Activated T-helper 17 cell treated with anti-CD3 and anti-CD28 coated beads, Interleukin-2, amount 50 U/mL, for 72 hours (primary cell): ENCODE results near the gene MAP2. TPM values are rescaled to one million over a fixed set of nuclear protein-coding genes. Genes with fewer than 3 reads are reported as not detected.

Experiments
- ATAC-seq: fragments of 150-1000 bp; cut with Tn5 transposase; replicated peaks from 2 replicates; pipeline ENCODE4 v1.10.0; 2021; ENCODE audit warnings: mild to moderate bottlenecking, moderate library complexity
- H3K27ac Mint-ChIP-seq: one replicate; pipeline ENCODE4 v1.8.0; 2022; ENCODE audit warnings: mixed read lengths
- H3K27me3 Mint-ChIP-seq: one replicate; pipeline ENCODE4 v1.8.0; 2022; ENCODE audit warnings: mixed read lengths
- H3K36me3 Mint-ChIP-seq: one replicate; pipeline ENCODE4 v1.8.0; 2022; ENCODE audit warnings: low read depth, mild to moderate bottlenecking, mixed read lengths
- H3K4me1 Mint-ChIP-seq: one replicate; pipeline ENCODE4 v1.8.0; 2022; ENCODE audit warnings: mixed read lengths
- H3K4me3 Mint-ChIP-seq: one replicate; pipeline ENCODE4 v1.8.0; 2022; ENCODE audit warnings: mild to moderate bottlenecking, mixed read lengths
- H3K9me3 Mint-ChIP-seq: one replicate; pipeline ENCODE4 v1.8.0; 2022; ENCODE audit warnings: mixed read lengths
- total RNA-seq, 2 donors: library from RNA; stranded (reverse); gene quantifications; one replicate each; pipeline ENCODE4 v1.2.3, GENCODE V29; 2022

Gene MAP2
- total RNA-seq, 2 donors from 2014 or later: 0.24 to 0.26 TPM

DNA sequence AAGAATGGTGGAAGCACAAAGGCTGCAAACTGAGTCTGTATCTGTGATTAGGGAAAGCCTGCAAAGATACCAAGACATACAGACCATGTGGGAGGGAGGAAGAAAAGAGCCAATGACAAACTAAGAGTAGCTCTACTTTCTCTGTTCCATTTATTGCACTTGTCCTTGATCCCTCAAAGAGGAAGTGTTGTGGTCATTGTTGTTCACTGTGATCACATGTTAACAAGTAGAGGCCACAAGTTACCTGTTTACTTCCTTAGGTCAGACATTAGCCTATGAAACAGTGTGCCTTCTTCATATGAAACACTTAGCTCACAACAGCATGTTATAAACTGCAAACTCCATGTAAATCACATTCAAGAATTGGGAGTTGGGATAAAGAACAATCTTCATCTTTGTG lies 32.6 kb downstream of the MAP2 start:
- Mint-ChIP-seq H3K36me3 (no peaks in the 10 kb centered on the region), H3K27ac (no peak overlapping the region), H3K9me3 (no peaks in the 10 kb centered on the region), H3K27me3 (no peaks in the 10 kb centered on the region), H3K4me3 (no peak overlapping the region), H3K4me1 (no peaks in the 10 kb centered on the region)
- ATAC-seq: no peak

DNA sequence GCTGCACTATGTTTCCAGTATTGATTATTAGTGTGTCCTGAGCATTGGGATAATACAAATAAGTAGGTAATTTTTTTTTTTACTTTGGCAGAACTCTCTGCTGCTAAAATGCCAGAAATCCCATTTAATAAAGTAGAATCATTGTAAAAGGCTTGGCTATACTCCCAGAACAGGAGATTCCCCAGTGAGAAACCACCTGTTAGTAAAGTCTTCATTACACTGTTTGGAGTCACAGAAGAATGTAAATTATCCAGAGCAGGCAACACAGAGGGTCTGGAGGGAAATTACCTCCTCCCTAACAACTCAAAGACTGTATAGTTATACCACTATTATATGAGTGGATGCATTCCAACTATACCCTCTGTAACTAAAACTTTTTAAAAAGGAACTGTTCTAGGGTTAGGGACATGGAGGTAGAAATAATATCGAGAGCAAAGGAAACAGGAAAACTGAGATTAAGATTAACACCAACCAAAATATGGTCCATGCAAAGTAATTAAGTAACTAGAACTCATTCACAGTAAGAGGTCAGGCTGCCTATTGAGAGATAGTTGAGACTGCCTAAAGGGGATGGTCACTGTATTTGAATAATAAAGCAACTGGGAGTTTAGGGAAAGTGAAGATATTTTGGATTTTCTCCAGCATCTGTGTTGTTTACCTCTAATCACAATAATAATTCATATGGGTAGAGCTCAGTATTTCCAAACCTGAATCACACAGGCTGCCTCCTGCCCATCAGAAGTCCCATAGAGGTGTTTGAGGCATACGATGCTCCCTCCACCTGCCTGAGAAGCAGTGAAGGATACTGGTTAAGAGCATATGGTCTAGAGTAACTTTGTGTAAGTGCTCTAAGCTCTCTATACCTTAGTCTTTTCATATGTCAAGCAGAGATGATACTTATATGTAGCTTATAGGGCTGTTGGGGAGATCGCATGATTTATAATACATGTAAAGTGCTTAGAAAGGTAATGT lies 34.4 kb downstream of the MAP2 start:
- H3K4me1 Mint-ChIP-seq: no peaks in the 10 kb centered on the region
- H3K27ac Mint-ChIP-seq: no peak overlapping the region
- H3K36me3 Mint-ChIP-seq: no peaks in the 10 kb centered on the region
- no peaks in the 10 kb centered on the region for H3K9me3 Mint-ChIP-seq
- ATAC-seq: no peak
- no peak overlapping the region for H3K4me3 Mint-ChIP-seq
- no peaks in the 10 kb centered on the region for H3K27me3 Mint-ChIP-seq

DNA sequence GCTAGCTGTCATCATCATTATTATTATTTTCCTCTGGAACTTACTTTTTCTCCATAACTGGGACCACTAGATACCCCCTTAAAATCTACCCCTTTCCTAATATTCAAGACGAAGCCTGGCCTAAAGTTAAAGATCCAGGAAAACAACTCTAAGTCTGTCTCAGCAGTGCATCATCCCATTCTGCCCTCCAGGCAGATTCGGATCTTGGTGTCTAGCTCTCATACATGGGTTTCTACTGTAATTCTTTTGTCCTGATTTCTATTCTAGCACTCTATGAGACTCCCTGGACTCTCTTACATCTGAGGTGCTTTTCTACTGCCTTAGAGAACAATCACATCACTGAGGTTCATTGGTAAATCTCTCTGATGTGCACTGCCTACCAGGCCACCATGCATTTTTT lies 35.5 kb downstream of the MAP2 start:
- Mint-ChIP-seq H3K9me3 (no peaks in the 10 kb centered on the region), H3K27ac (no peak overlapping the region), H3K4me3 (no peak overlapping the region)

GRCh38 chr2:209460151-209460761 lies 36.4 kb downstream of the MAP2 start:
- no peak for ATAC-seq
- no peak overlapping the region for H3K27ac Mint-ChIP-seq
- no peaks in the 10 kb centered on the region for H3K9me3 Mint-ChIP-seq
- no peaks in the 10 kb centered on the region for H3K4me1 Mint-ChIP-seq
- no peak overlapping the region for H3K4me3 Mint-ChIP-seq
- no peaks in the 10 kb centered on the region for H3K36me3 Mint-ChIP-seq
- no peaks in the 10 kb centered on the region for H3K27me3 Mint-ChIP-seq

More for the DNA sequence above, 35.5 kb downstream of the MAP2 start:
- Mint-ChIP-seq H3K4me1 (no peaks in the 10 kb centered on the region), H3K27me3 (no peaks in the 10 kb centered on the region), H3K36me3 (no peaks in the 10 kb centered on the region)
- no peak for ATAC-seq

DNA sequence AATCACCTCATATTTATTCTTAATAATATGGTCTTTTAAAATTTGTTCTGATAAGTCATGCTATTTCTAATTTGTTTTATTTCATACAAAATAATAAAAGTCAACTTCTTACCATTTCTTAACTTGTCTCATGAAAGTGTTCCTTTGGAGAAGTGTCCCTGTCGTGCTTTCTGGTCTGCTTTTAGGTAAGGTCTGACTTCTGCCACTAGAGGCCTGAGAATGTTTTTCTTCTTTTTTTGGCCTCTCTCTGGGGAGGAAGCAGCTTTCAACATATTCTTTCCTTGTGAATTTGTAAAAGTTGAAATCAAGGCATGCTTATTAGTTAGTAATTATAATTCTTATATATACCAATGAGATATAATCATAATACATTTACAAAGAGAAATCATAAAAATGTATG lies 39.4 kb downstream of the MAP2 start:
- ATAC-seq: no peak
- no peak overlapping the region for H3K4me3 Mint-ChIP-seq
- H3K9me3 Mint-ChIP-seq: peaks cover 6% of the 10 kb centered on the region
- no peaks in the 10 kb centered on the region for H3K27me3 Mint-ChIP-seq
- H3K27ac Mint-ChIP-seq: no peak overlapping the region
- no peaks in the 10 kb centered on the region for H3K36me3 Mint-ChIP-seq
- H3K4me1 Mint-ChIP-seq: no peaks in the 10 kb centered on the region

DNA sequence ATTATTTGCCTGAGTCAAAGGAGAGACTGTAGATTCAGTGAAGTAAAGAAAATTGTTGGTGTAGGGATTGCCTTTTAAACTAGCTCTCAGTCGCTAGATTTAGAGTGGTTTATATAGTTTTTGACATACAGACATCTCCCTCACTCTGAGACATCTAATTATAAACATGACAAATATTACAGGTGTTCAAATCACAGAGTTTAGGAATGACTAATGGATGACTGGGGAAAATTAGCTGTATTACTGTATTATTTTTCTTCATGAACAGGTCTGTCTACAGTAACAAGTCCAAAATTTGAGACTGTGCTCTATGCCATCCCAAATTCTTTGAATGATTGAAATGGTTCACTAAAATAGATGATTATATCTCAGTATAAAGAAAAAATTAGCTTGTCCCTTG lies 40.0 kb downstream of the MAP2 start:
- H3K27ac Mint-ChIP-seq: no peak overlapping the region
- no peaks in the 10 kb centered on the region for H3K36me3 Mint-ChIP-seq
- ATAC-seq: no peak
- H3K27me3 Mint-ChIP-seq: no peaks in the 10 kb centered on the region
- H3K4me1 Mint-ChIP-seq: no peaks in the 10 kb centered on the region
- H3K4me3 Mint-ChIP-seq: no peak overlapping the region
- H3K9me3 Mint-ChIP-seq: peaks cover 6% of the 10 kb centered on the region

GRCh38 chr2:209468846-209469245 lies 45.0 kb downstream of the MAP2 start:
- ATAC-seq: no peak
- Mint-ChIP-seq H3K4me3 (no peak overlapping the region), H3K4me1 (no peaks in the 10 kb centered on the region), H3K9me3 (peaks cover 6% of the 10 kb centered on the region), H3K27ac (no peak overlapping the region), H3K27me3 (no peaks in the 10 kb centered on the region), H3K36me3 (no peaks in the 10 kb centered on the region)

DNA sequence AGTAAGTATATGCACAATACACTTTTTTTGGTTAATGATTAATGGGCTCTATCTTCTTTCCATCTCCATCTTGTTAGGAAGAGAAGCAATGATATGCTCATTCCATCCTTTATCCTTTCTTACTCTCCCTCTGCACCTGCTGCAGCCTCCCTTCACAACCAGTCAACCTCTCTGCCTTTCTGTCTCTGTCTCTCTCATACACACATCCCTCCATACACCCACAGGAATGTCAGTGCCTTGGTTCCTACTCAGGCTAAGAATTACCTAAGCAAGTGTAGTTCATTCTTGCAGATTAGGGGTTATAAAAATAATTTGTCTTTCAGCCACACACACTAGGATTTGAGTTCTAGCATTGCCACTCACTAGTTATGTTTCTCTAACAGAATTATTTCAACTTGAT lies 45.6 kb downstream of the MAP2 start:
- Mint-ChIP-seq H3K4me3 (no peak overlapping the region), H3K9me3 (peaks cover 6% of the 10 kb centered on the region), H3K36me3 (no peaks in the 10 kb centered on the region), H3K27me3 (no peaks in the 10 kb centered on the region), H3K27ac (no peak overlapping the region), H3K4me1 (no peaks in the 10 kb centered on the region)
- no peak for ATAC-seq

DNA sequence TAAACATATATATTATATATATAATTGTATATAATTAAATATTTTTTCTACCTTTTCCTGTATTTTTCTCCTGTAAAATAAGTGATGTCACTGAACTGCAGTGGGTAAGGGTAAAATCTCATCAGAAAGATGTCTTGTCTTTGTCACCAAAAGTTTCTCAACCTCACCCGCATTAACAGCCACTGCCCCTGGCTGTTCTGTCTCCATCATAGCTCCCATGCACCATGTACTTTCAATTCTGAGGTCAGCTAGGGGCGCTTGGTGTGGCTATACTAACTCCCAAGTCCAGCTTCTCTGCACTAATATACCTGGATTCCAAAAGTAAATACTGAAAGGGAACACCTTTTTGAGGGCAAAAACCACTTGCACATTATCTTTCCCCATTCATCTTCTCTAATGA lies 46.6 kb downstream of the MAP2 start:
- no peak overlapping the region for H3K4me3 Mint-ChIP-seq
- H3K27ac Mint-ChIP-seq: no peak overlapping the region
- peaks cover 6% of the 10 kb centered on the region for H3K9me3 Mint-ChIP-seq
- ATAC-seq: no peak
- H3K27me3 Mint-ChIP-seq: no peaks in the 10 kb centered on the region
- H3K36me3 Mint-ChIP-seq: no peaks in the 10 kb centered on the region
- no peaks in the 10 kb centered on the region for H3K4me1 Mint-ChIP-seq

DNA sequence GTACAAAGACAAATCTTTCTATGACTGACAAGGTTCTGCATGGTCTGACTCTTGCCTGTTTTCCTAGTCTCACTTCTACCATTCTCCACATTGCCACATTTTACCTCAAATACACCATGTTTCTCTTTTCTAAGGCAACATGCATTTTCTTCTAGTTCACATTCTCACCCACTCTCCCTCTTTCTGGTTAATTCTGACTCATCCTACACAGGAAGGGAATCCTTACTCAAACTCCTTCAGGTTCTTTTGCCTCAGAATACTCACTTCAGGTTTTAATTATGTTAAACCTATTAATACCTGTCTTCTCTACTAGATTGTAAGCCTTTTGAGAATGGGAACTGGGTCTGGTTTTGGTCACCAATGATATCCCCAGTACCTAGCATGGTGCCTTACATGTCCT lies 47.2 kb downstream of the MAP2 start:
- Mint-ChIP-seq H3K4me1 (no peaks in the 10 kb centered on the region), H3K27me3 (no peaks in the 10 kb centered on the region), H3K27ac (no peak overlapping the region), H3K36me3 (no peaks in the 10 kb centered on the region), H3K9me3 (peaks cover 6% of the 10 kb centered on the region), H3K4me3 (no peak overlapping the region)
- ATAC-seq: no peak

GRCh38 chr2:209472112-209472832 lies 48.4 kb downstream of the MAP2 start:
- ATAC-seq: no peak
- Mint-ChIP-seq H3K27ac (no peak overlapping the region), H3K9me3 (peaks cover 4% of the 10 kb centered on the region), H3K4me3 (no peak overlapping the region), H3K27me3 (no peaks in the 10 kb centered on the region), H3K4me1 (no peaks in the 10 kb centered on the region), H3K36me3 (no peaks in the 10 kb centered on the region)

- Mint-ChIP-seq H3K27ac (no peak overlapping the region), H3K9me3 (no peaks in the 10 kb centered on the region), H3K4me1 (no peaks in the 10 kb centered on the region), H3K27me3 (no peaks in the 10 kb centered on the region), H3K4me3 (no peak overlapping the region), H3K36me3 (no peaks in the 10 kb centered on the region)
- ATAC-seq: no peak
Observed at GRCh38 chr2:209472871-209473270, 49.0 kb downstream of the MAP2 start.

- no peak for ATAC-seq
- no peaks in the 10 kb centered on the region for H3K36me3 Mint-ChIP-seq
- H3K9me3 Mint-ChIP-seq: no peaks in the 10 kb centered on the region
- no peaks in the 10 kb centered on the region for H3K4me1 Mint-ChIP-seq
- no peak overlapping the region for H3K4me3 Mint-ChIP-seq
- no peaks in the 10 kb centered on the region for H3K27me3 Mint-ChIP-seq
- H3K27ac Mint-ChIP-seq: no peak overlapping the region
Observed at GRCh38 chr2:209473930-209474419, 50.1 kb downstream of the MAP2 start.

GRCh38 chr2:209474960-209475359 lies 51.1 kb downstream of the MAP2 start:
- Mint-ChIP-seq H3K36me3 (no peaks in the 10 kb centered on the region), H3K4me1 (no peaks in the 10 kb centered on the region), H3K27ac (no peak overlapping the region), H3K4me3 (no peak overlapping the region), H3K27me3 (no peaks in the 10 kb centered on the region), H3K9me3 (no peaks in the 10 kb centered on the region)
- ATAC-seq: no peak
